ENCODE data around the gene DNAJB6. TPM values are rescaled to one million over a fixed set of nuclear protein-coding genes. Genes with fewer than 3 reads are reported as not detected.

Gene DNAJB6
- total RNA-seq, 2 experiments from 2014 or later: 56.4 to 65.9 TPM

GRCh38 chr7:157339777-157340677 is 3.2 kb downstream of the DNAJB6 start:
- Histone ChIP-seq H3K79me2 (ENCODE audit: insufficient read depth, low read depth, low read length) (peaks cover 82% of the 10 kb centered on the region), H3K4me3 (ENCODE audit: low read depth, low read length, poor library complexity, severe bottlenecking) (peak overlapping the region; percentile 76), H3K4me1 (ENCODE audit: insufficient read depth, low read length, poor library complexity, severe bottlenecking) (peaks cover 51% of the 10 kb centered on the region), H3K9me2 (ENCODE audit: insufficient read depth, low read length) (no peaks in the 10 kb centered on the region), H3K4me2 (ENCODE audit: low read length) (peak overlapping the region; percentile 99), H3K36me3 (ENCODE audit: insufficient read depth, low read length) (peaks cover 47% of the 10 kb centered on the region), H2AFZ (ENCODE audit: low read length) (no peak overlapping the region), H3K9me3 (ENCODE audit: low read length) (peaks cover 4% of the 10 kb centered on the region; the same call in 1 of the 2 replicates), H3K27ac (ENCODE audit: low read depth, low read length, poor library complexity, severe bottlenecking) (peak overlapping the region; percentile 34), H4K20me1 (ENCODE audit: insufficient read depth, low read length) (peaks cover 21% of the 10 kb centered on the region)
- ChIA-PET CTCF (ENCODE audit: unreplicated experiment) (no interaction called here), POLR2A (interaction anchor here (0.6 to 1.0 kb wide), 3 partner anchors 13 to 337 kb away, joined by 3 read pairs; no protein-coding TSS in a partner anchor)
- peak; percentile 75 for DNase-seq (ENCODE audit: low spot score)
- TF ChIP-seq EZH2phosphoT487 (IDR thresholded peaks at IDR 0.05; ENCODE audit: borderline replicate concordance, low read depth, low read length): no peak
- TF ChIP-seq, protein P1, sequence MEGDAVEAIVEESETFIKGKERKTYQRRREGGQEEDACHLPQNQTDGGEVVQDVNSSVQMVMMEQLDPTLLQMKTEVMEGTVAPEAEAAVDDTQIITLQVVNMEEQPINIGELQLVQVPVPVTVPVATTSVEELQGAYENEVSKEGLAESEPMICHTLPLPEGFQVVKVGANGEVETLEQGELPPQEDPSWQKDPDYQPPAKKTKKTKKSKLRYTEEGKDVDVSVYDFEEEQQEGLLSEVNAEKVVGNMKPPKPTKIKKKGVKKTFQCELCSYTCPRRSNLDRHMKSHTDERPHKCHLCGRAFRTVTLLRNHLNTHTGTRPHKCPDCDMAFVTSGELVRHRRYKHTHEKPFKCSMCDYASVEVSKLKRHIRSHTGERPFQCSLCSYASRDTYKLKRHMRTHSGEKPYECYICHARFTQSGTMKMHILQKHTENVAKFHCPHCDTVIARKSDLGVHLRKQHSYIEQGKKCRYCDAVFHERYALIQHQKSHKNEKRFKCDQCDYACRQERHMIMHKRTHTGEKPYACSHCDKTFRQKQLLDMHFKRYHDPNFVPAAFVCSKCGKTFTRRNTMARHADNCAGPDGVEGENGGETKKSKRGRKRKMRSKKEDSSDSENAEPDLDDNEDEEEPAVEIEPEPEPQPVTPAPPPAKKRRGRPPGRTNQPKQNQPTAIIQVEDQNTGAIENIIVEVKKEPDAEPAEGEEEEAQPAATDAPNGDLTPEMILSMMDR (conservative IDR thresholded peaks at IDR 0.05; ENCODE audit: low read length): peak; percentile 99
- intact Hi-C loops (cut with micrococcal nuclease; ENCODE audit: unreplicated experiment): loop anchor here (2.0 kb wide), 1 partner anchor 67 kb away; no protein-coding TSS in a partner anchor
- BruUV-seq (replicated peaks): no TSS peak

DNA sequence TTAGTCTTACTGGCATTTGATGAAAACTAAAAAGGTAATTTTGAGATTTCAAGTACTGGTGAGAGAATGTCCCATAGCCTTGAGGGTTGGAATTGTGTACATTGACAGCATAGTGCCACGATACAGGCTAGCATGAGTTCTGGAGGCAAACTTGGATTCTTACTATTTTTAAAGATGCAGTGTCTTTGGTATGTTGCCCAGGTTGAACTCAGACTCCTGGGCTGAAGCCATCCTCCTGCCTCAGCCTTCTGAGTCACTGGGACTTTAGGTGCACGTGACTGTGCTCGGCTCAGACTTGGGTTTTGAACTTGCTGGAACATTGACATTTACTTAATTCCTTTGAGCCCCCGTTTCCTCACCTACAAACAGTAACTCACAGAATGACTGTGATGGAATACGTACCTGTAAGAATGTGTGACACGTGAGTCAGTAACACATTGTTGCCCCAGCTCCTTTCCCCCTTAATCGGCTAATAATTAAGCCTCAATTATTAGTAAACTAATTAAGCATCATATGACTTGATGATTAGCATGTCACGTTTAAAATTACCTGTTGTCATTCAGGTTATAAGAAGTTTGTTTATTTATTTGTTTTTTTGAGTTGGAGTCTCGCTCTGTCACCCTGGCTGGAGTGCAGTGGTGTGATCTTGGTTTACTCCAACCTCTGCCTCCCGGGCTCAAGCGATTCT is 10.6 kb downstream of the DNAJB6 start:
- BruUV-seq (replicated peaks): no TSS peak
- Histone ChIP-seq H3K4me3 (ENCODE audit: low read depth, low read length, poor library complexity, severe bottlenecking) (no peak overlapping the region), H3K27ac (ENCODE audit: low read depth, low read length, poor library complexity, severe bottlenecking) (no peak overlapping the region), H3K36me3 (ENCODE audit: insufficient read depth, low read length) (peaks cover 45% of the 10 kb centered on the region), H3K9me3 (ENCODE audit: low read length) (peaks cover 4% of the 10 kb centered on the region; the same call in 1 of the 2 replicates), H3K4me1 (ENCODE audit: insufficient read depth, low read length, poor library complexity, severe bottlenecking) (peaks cover 16% of the 10 kb centered on the region), H2AFZ (ENCODE audit: low read length) (no peak overlapping the region), H3K4me2 (ENCODE audit: low read length) (no peak overlapping the region), H3K9me2 (ENCODE audit: insufficient read depth, low read length) (no peaks in the 10 kb centered on the region), H4K20me1 (ENCODE audit: insufficient read depth, low read length) (peaks cover 29% of the 10 kb centered on the region; the same call in 1 of the 2 replicates), H3K79me2 (ENCODE audit: insufficient read depth, low read depth, low read length) (peaks cover 100% of the 10 kb centered on the region)
- CTCF ChIA-PET (ENCODE audit: unreplicated experiment): no interaction called here
- no peak for DNase-seq (ENCODE audit: low spot score)
- intact Hi-C loops (cut with micrococcal nuclease; ENCODE audit: unreplicated experiment): no loop called here
- TF ChIP-seq EZH2phosphoT487 (IDR thresholded peaks at IDR 0.05; ENCODE audit: borderline replicate concordance, low read depth, low read length): no peak
- TF ChIP-seq, protein P1 (conservative IDR thresholded peaks at IDR 0.05; ENCODE audit: low read length): no peak
- POLR2A ChIA-PET: interaction anchor here (1.2 to 1.4 kb wide), 2 partner anchors 28 to 29 kb away, joined by 3 read pairs; no protein-coding TSS in a partner anchor
